A673 (cell line): ENCODE results near the gene NTMT2.

ENCODE experiments used
- EZH2 ChIP-seq: fragments of 200-600 bp; sonication (generic); IDR thresholded peaks from 2 replicates; pipeline ENCODE4 v1.6.1; 2017; ENCODE audit warnings: borderline replicate concordance, low read depth, mild to moderate bottlenecking, mixed read lengths, antibody characterized with exemption, low read length; ENCODE audit not compliant: poor library complexity, severe bottlenecking
- TF ChIP-seq, protein P1 (sequence below): fragments of 300-800, 200-600 bp; sonication (generic); conservative IDR thresholded peaks from 2 replicates; pipeline ENCODE4 v1.5.1; 2017; ENCODE audit warnings: low read depth, mild to moderate bottlenecking, antibody characterized with exemption, low read length, moderate library complexity, mixed read lengths

DNA sequence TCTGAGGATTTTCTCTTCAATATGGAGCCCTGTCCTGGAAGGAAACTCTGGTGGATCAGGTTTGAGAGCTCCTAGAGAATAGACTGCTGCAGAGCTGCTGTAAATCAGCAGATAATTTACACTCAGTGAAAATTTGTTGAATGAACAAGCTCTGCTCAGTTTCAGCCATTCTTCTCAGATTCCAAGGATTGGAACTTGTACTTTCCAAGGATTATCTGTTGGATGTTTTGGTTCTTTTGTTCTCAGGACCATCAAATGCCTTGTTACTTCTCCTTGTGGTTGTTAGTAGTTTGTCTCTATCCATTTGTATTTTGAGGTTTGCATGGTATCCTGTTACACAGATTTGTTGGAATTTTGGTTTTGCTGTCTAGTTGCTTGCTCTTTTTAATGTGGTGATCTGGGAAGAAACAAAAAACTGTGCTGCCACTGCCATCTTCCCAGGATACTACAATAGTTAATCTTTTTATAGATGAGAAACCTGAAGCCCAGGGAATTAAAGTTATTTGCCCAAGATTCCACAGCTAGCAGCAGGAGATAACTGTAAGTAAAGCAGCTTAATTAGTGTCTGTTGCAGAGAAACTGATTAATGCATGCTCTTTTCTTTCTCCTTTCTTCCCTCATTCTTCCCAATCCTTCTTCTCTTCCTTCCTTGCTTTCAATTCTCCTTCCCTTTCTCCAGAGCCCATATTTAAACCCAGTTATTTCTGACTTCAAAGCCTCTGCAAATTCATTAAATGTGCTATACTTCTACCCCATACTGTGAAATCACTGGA is 49.6 kb upstream of the NTMT2 start:
- TF ChIP-seq EZH2 = no peak
- TF ChIP-seq, protein P1, sequence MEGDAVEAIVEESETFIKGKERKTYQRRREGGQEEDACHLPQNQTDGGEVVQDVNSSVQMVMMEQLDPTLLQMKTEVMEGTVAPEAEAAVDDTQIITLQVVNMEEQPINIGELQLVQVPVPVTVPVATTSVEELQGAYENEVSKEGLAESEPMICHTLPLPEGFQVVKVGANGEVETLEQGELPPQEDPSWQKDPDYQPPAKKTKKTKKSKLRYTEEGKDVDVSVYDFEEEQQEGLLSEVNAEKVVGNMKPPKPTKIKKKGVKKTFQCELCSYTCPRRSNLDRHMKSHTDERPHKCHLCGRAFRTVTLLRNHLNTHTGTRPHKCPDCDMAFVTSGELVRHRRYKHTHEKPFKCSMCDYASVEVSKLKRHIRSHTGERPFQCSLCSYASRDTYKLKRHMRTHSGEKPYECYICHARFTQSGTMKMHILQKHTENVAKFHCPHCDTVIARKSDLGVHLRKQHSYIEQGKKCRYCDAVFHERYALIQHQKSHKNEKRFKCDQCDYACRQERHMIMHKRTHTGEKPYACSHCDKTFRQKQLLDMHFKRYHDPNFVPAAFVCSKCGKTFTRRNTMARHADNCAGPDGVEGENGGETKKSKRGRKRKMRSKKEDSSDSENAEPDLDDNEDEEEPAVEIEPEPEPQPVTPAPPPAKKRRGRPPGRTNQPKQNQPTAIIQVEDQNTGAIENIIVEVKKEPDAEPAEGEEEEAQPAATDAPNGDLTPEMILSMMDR = no peak
